ENCODE results near the gene GPR25.

Gene GPR25

DNA sequence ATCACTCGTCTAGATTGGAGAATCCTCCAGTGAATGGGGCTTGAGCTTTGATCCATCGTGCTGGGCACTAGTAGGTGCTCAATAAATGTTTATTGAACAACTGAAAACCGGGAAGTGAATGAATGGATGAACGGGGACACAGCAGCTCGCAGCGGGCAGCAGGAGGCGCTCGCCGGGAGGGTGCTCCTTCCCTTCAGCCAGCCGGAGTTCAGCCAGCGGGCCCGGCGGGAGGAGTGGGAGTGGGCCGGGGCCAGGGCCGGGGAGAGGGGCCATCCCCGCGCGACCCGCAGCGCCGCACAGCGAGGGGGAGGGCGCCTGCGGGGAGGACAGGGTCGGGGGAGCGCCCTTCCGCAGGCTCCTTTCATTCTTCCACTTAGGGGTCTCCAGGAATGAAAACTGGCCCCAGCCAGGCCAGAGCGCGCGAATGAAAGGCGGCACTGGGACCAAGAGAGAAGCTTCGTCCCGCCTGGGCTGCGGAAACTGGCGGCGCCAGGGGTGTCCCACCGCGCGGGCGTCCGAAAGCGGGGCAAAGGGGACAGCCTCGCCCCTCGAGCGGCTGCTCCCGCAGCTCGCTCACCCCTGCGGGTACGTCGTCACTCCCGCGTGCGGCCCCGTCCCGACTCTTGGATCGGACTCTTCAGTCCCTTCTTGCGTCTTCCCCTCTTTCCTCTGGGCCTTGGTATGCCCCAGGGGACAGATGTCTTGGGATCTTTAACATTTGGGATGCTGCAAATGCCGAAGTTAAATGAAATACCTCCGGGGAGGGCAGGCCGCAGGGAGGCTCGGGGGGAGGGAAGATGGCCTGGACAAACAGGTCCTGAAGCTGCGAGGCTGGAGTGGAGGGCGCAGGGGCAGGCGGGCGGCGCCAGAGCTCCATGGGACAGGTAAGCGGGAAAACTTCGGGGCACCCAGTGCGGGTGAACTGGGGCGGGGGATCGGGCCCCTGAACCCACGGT is 18.3 kb downstream of the GPR25 start (continued):
- TF ChIP-seq, protein P1, sequence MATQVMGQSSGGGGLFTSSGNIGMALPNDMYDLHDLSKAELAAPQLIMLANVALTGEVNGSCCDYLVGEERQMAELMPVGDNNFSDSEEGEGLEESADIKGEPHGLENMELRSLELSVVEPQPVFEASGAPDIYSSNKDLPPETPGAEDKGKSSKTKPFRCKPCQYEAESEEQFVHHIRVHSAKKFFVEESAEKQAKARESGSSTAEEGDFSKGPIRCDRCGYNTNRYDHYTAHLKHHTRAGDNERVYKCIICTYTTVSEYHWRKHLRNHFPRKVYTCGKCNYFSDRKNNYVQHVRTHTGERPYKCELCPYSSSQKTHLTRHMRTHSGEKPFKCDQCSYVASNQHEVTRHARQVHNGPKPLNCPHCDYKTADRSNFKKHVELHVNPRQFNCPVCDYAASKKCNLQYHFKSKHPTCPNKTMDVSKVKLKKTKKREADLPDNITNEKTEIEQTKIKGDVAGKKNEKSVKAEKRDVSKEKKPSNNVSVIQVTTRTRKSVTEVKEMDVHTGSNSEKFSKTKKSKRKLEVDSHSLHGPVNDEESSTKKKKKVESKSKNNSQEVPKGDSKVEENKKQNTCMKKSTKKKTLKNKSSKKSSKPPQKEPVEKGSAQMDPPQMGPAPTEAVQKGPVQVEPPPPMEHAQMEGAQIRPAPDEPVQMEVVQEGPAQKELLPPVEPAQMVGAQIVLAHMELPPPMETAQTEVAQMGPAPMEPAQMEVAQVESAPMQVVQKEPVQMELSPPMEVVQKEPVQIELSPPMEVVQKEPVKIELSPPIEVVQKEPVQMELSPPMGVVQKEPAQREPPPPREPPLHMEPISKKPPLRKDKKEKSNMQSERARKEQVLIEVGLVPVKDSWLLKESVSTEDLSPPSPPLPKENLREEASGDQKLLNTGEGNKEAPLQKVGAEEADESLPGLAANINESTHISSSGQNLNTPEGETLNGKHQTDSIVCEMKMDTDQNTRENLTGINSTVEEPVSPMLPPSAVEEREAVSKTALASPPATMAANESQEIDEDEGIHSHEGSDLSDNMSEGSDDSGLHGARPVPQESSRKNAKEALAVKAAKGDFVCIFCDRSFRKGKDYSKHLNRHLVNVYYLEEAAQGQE (tag by site-specific recombination; IDR thresholded peaks at IDR 0.05), result no peak
- TF ChIP-seq ZBTB7A (tag by site-specific recombination; IDR thresholded peaks at IDR 0.05; ENCODE audit: low read depth), result peak; percentile 41; the same call in 1 of the 2 replicates
- peak; percentile 20; the same call in 1 of the 2 replicates for TF ChIP-seq ZNF785 (tag by site-specific recombination; IDR thresholded peaks at IDR 0.05)
- no peak for TF ChIP-seq ZFP41 (tag by site-specific recombination; IDR thresholded peaks at IDR 0.05; ENCODE audit: borderline replicate concordance)
- TF ChIP-seq ZEB2 (tag by site-specific recombination; IDR thresholded peaks at IDR 0.05), result peak; percentile 53; the same call in 1 of the 2 replicates
- TF ChIP-seq TCF7L2 (IDR thresholded peaks at IDR 0.05; ENCODE audit: borderline replicate concordance, low read depth, low read length), result peak; percentile 50
- TF ChIP-seq ZNF600 (tag by site-specific recombination; IDR thresholded peaks at IDR 0.05), result peak; percentile 32; the same call in 1 of the 2 replicates
- TF ChIP-seq ZNF792 (tag by site-specific recombination; IDR thresholded peaks at IDR 0.05), result peak; percentile 98
- no peak for TF ChIP-seq OVOL3 (tag by site-specific recombination; IDR thresholded peaks at IDR 0.05)
- TF ChIP-seq ZNF48 (tag by site-specific recombination; IDR thresholded peaks at IDR 0.05), result no peak
- TF ChIP-seq ZNF266 (tag by site-specific recombination; IDR thresholded peaks at IDR 0.05; ENCODE audit: low read depth), result no peak
- TF ChIP-seq ZXDB (tag by site-specific recombination; IDR thresholded peaks at IDR 0.05), result 0 out of 2 replicates have a peak, but pooled peaks have one; percentile 25
- TF ChIP-seq, protein P2, sequence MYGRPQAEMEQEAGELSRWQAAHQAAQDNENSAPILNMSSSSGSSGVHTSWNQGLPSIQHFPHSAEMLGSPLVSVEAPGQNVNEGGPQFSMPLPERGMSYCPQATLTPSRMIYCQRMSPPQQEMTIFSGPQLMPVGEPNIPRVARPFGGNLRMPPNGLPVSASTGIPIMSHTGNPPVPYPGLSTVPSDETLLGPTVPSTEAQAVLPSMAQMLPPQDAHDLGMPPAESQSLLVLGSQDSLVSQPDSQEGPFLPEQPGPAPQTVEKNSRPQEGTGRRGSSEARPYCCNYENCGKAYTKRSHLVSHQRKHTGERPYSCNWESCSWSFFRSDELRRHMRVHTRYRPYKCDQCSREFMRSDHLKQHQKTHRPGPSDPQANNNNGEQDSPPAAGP (tag by site-specific recombination; IDR thresholded peaks at IDR 0.05), result peak; percentile 83
- TF ChIP-seq ZNF837 (tag by site-specific recombination; IDR thresholded peaks at IDR 0.05), result no peak
- TF ChIP-seq ZNF473 (tag by site-specific recombination; IDR thresholded peaks at IDR 0.05), result no peak
- TF ChIP-seq ZNF629 (tag by site-specific recombination; IDR thresholded peaks at IDR 0.05), result no peak
- no peak for TF ChIP-seq MEIS1 (CRISPR knock-in tag; IDR thresholded peaks at IDR 0.05; ENCODE audit: borderline replicate concordance)
- peak; percentile 80; the same call in 1 of the 2 replicates for TF ChIP-seq ZNF423 (tag by site-specific recombination; IDR thresholded peaks at IDR 0.05)
- TF ChIP-seq ZNF670 (tag by site-specific recombination; IDR thresholded peaks at IDR 0.05; ENCODE audit: low read depth), result no peak
- no peak for TF ChIP-seq ZNF610 (tag by site-specific recombination; IDR thresholded peaks at IDR 0.05; ENCODE audit: borderline replicate concordance)
- TF ChIP-seq, protein P3, sequence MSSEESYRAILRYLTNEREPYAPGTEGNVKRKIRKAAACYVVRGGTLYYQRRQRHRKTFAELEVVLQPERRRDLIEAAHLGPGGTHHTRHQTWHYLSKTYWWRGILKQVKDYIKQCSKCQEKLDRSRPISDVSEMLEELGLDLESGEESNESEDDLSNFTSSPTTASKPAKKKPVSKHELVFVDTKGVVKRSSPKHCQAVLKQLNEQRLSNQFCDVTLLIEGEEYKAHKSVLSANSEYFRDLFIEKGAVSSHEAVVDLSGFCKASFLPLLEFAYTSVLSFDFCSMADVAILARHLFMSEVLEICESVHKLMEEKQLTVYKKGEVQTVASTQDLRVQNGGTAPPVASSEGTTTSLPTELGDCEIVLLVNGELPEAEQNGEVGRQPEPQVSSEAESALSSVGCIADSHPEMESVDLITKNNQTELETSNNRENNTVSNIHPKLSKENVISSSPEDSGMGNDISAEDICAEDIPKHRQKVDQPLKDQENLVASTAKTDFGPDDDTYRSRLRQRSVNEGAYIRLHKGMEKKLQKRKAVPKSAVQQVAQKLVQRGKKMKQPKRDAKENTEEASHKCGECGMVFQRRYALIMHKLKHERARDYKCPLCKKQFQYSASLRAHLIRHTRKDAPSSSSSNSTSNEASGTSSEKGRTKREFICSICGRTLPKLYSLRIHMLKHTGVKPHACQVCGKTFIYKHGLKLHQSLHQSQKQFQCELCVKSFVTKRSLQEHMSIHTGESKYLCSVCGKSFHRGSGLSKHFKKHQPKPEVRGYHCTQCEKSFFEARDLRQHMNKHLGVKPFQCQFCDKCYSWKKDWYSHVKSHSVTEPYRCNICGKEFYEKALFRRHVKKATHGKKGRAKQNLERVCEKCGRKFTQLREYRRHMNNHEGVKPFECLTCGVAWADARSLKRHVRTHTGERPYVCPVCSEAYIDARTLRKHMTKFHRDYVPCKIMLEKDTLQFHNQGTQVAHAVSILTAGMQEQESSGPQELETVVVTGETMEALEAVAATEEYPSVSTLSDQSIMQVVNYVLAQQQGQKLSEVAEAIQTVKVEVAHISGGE (tag by site-specific recombination; conservative IDR thresholded peaks at IDR 0.05; ENCODE audit: low read depth), result no peak
- peak; percentile 79 for TF ChIP-seq ZNF341 (tag by site-specific recombination; IDR thresholded peaks at IDR 0.05; ENCODE audit: low read depth)
- TF ChIP-seq, protein P4, sequence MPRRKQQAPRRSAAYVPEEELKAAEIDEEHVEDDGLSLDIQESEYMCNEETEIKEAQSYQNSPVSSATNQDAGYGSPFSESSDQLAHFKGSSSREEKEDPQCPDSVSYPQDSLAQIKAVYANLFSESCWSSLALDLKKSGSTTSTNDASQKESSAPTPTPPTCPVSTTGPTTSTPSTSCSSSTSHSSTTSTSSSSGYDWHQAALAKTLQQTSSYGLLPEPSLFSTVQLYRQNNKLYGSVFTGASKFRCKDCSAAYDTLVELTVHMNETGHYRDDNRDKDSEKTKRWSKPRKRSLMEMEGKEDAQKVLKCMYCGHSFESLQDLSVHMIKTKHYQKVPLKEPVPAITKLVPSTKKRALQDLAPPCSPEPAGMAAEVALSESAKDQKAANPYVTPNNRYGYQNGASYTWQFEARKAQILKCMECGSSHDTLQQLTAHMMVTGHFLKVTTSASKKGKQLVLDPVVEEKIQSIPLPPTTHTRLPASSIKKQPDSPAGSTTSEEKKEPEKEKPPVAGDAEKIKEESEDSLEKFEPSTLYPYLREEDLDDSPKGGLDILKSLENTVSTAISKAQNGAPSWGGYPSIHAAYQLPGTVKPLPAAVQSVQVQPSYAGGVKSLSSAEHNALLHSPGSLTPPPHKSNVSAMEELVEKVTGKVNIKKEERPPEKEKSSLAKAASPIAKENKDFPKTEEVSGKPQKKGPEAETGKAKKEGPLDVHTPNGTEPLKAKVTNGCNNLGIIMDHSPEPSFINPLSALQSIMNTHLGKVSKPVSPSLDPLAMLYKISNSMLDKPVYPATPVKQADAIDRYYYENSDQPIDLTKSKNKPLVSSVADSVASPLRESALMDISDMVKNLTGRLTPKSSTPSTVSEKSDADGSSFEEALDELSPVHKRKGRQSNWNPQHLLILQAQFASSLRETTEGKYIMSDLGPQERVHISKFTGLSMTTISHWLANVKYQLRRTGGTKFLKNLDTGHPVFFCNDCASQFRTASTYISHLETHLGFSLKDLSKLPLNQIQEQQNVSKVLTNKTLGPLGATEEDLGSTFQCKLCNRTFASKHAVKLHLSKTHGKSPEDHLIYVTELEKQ (tag by site-specific recombination; IDR thresholded peaks at IDR 0.05; ENCODE audit: borderline replicate concordance), result no peak
- TF ChIP-seq, protein P5, sequence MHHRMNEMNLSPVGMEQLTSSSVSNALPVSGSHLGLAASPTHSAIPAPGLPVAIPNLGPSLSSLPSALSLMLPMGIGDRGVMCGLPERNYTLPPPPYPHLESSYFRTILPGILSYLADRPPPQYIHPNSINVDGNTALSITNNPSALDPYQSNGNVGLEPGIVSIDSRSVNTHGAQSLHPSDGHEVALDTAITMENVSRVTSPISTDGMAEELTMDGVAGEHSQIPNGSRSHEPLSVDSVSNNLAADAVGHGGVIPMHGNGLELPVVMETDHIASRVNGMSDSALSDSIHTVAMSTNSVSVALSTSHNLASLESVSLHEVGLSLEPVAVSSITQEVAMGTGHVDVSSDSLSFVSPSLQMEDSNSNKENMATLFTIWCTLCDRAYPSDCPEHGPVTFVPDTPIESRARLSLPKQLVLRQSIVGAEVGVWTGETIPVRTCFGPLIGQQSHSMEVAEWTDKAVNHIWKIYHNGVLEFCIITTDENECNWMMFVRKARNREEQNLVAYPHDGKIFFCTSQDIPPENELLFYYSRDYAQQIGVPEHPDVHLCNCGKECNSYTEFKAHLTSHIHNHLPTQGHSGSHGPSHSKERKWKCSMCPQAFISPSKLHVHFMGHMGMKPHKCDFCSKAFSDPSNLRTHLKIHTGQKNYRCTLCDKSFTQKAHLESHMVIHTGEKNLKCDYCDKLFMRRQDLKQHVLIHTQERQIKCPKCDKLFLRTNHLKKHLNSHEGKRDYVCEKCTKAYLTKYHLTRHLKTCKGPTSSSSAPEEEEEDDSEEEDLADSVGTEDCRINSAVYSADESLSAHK (tag by site-specific recombination; IDR thresholded peaks at IDR 0.05), result no peak
- TF ChIP-seq PRDM1 (tag by site-specific recombination; IDR thresholded peaks at IDR 0.05), result no peak
